ENCODE results near the gene NAT8L.

Gene NAT8L

GRCh38 chr4:2045518-2045951 lies 13.6 kb upstream of the NAT8L start:
- no peak for DNase-seq

GRCh38 chr4:2046031-2046961 lies 12.8 kb upstream of the NAT8L start:
- DNase-seq, result no peak

GRCh38 chr4:2047031-2047660 lies 12.0 kb upstream of the NAT8L start:
- DNase-seq, result no peak

GRCh38 chr4:2047781-2048581 lies 11.1 kb upstream of the NAT8L start:
- no peak for DNase-seq

GRCh38 chr4:2048831-2049230 lies 10.3 kb upstream of the NAT8L start:
- no peak for DNase-seq

- no peak for DNase-seq
Observed at GRCh38 chr4:2049381-2049780, 9.7 kb upstream of the NAT8L start.

GRCh38 chr4:2049811-2050210 lies 9.3 kb upstream of the NAT8L start:
- DNase-seq, result no peak

DNA sequence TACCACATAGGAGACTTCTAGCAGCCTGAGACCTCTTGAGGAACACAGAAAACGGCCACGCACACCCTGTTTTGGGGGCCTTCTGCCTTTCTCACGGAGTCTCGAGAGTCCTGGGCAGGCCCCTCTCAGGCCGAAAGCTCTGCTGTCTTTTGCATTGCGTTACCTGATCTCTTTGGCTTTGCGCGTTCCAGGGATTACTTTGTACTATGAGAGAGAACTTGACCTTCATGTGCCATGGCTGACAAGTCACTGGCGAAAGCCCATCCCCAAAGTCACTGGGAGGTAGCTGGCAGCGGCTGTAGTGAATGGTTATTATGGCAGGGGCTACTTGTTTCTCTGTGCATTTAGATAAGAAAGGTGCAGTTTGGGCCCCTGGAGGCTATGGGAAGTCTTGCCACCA lies 8.0 kb upstream of the NAT8L start:
- no peak for DNase-seq

DNA sequence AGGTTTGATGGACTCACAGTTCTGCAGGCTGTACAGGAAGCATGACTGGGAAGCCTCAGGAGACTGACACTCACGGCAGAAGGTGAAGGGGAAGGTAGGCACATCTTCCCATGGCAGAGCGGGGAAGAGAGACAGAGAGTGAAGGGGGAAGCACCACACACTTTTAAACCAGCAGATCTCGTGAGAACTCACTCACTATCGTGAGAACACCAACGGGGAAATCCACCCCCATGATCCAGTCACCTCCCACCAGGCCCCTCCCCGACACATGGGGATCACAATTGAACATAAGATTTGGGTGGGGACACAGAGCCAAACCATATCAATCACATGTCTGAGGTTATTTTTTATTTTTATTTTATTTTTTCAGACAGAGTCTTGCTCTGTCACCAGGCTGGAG lies 4.9 kb upstream of the NAT8L start:
- DNase-seq, result no peak

GRCh38 chr4:2057382-2058065 lies 1.6 kb upstream of the NAT8L start:
- no peak for DNase-seq

DNA sequence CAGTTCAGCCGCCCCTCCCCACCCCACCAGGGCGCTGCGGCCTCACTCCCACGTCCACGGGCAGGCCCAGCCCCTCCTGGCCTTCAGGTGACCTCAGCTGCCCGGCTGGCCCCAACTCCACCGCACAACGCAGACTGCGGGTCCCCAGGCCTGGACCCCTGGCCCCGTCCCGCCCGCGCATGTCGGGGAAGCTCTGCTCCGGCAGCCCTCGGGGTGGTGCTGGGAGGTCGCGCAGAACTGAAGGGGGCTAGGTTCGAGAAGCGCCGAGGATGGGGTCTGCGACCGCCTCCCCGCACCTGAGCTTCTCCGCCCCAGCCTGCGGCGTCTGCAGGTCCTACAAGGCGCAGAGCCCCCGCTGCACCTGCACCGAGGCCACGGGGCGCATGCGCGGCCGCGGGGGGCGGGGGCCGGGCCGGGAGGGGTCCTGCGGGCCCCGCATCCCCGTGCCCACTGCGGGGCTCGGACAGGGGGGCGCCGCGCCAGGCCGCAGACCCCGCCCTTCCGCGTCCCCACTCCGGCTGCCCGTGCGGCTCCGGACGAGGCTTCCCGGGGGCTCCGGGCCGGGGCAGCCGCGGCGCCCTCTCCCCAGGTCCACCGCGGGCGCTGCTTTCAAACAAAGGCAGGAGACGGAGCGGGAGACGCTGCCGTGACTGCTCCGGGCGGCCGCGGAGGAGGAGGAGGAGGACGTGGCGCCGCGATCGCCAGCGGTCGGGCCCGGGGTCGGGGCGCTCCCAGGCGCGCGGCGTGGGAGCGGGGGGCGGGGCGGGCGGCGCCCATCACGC lies 672 bp upstream of the NAT8L start:
- DNase-seq, result peak in 27 of 56 donors; percentile 29 to 75 (median 52)

DNA sequence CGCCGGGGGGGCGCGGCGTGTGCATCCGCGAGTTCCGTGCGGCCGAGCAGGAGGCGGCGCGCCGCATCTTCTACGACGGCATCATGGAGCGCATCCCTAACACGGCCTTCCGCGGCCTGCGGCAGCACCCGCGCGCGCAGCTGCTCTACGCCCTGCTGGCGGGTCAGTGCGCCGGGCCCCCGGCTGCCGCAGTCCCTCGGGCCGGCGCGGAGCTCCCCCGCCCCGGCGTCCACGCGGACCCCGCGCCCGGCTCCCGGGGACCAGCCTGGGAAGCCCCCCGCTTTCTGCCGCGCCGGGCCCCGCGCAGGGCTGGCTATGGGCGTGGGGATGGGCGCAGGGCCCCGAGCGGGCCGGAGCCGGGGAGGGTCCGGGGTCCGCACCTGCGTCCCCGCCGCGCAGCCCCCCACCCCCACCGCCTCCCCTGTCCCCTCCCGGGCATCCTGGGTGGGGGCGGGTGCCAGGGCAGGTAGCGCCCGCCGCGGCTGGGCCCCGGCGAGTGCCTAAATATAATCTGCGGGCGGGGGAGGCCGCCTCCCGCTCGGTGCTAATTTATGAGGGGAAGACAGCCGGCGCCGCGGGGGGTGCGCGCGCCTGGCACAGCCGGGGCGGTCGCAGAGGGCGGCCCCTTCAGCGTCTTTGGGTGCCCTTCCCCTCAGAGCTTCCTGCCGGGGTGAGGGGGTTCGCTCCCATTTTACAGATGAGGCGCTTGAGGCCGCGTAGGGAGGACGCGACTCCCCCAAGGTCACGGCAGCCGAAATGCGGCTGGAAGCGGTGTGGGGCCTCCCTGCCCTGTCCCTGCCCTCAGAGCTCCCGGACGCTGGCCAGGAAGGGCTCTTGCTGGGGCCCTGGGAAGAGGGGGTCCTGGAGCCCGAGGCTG lies 837 bp downstream of the NAT8L start:
- peak in 7 of 56 donors; percentile 33 to 58 (median 46) for DNase-seq

DNA sequence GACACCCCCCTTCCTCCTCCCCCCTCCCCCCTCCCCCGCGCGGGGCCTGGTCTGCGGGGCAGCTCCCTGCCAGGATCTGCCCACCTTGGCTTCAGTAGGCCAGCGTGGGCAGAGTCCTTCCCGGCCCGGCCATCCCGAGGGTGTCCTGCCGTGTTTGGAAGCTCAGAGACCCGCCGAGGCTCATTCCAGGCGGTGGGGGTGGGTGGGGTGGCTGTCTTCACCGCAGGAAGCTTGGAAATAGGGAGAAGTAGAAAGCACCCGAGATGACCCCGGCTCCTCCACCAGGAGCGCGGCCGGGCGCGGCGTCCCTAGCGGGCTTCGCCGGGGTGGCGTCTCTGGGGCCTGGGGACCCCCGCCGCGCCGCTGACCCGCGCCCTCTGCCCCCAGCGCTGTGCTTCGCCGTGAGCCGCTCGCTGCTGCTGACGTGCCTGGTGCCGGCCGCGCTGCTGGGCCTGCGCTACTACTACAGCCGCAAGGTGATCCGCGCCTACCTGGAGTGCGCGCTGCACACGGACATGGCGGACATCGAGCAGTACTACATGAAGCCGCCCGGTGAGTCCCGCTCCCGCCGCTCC lies 1.6 kb downstream of the NAT8L start:
- no peak for DNase-seq

DNA sequence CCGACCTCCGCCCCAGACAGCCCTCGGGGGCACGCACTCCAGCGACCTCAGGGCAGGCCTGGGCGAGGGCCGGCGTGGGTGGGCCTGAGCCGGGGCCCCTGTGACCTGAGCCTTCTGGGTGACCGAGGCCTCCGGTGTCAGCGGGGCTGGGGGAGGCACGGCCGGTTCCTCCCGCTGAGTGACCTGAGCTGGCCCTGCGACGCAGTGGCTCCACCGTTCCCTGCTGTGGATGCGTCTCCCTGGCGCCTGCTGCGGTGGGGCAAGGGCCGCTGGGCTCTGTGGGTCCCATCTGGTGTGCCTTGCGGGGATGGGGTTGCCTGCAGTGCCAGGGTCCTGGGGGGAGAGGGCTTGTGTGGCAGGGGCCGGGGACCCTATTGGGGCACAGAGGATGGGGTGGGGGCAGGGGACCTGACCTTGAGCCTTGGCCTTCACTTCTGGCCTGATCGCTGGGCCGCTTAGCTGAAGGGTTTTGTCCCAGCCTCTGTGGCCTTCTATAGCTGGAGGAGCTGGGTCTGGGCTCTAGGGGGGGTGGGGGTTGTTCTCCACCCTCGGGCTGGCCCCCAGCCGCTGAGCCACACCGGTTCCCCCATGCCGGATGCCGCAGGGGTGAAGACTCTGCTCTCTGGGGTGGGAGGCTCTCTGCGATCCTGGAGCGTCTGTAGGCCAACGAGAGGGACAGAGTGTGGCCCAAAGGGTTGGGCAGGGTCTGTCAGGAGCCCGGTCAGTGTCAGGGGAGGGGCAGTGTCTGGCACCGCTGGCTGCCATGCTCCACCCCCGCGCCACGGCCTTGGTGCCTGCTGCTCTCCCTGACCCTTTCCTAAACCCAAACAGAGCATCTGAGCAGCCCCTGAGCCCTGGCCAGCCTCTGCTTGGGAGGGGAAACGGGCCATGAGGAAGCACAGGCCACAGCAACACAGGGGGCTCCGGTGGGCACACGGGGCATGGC lies 2.3 kb downstream of the NAT8L start:
- DNase-seq, result no peak

DNA sequence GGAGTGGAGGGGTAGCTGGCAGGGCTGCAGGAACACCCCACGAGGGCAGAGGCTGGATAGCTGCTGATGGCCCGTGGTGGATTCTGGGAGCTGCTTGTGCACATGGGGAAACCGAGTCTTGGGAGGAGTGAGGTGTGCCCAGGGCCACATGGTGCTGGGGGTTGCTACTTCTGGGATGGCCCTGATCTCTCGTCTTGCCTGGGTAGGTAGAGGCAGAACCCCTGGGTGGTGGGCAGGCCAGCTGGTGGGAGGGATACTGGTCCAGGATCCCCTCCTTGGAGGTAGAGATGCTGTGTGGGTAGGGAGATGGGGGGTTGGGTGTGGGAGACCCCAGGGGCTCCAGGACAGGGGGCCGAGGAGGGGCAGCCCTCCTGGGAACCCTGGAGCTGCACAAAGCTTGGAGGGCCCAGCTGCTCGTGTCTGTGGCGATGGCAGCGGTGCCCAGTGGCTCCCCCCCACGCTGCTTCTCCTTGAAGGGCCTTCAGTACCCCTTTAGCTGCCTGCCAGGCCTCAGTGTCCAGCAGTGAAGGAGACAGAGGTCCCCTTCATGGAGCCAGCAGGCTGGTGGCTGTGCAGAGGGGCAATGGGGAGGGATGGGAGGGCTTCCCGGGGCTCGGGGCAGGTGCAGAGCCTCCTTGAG lies 3.2 kb downstream of the NAT8L start:
- DNase-seq, result peak in 1 of 56 donors; percentile 38

- no peak for DNase-seq
Observed at GRCh38 chr4:2062808-2063524, 3.8 kb downstream of the NAT8L start.

Data from nucleus accumbens (tissue), 56 donors.